Occipital lobe (tissue), 2 donors: ENCODE data around the gene RALBP1. TPM values are rescaled to one million over a fixed set of nuclear protein-coding genes. Genes with fewer than 3 reads are reported as not detected.

Source experiments
- small RNA-seq: library from RNA; depleted of rRNA; stranded (forward); fragments of <200 nt; gene quantifications from one replicate; pipeline ENCODE3, GENCODE V24; 2014
- total RNA-seq: library from RNA; depleted of rRNA; stranded (reverse); fragments of >200 nt; gene quantifications from one replicate; pipeline ENCODE4 v1.2.3, GENCODE V29; 2014

Gene RALBP1
- total RNA-seq, 1 donor from 2014 or later = 34.0 TPM

Small RNAs within 50 kb of the gene (small RNA-seq; reads per million reads assigned to genes)
- gene RNU2-27P = not detected

Other genes starting within 250 kb of the RALBP1 start
- 25.3 TPM for gene TWSG1, start 140.7 kb upstream of the RALBP1 start, total RNA-seq
- 149 TPM for gene PPP4R1, start 139.0 kb downstream of the RALBP1 start, total RNA-seq
- 27.6 TPM for gene RAB31, start 232.8 kb downstream of the RALBP1 start, total RNA-seq